NCI-H526 (cell line): ENCODE data around the gene CDH20.

ENCODE experiments used
- DNase-seq, 2 experiments: peaks; one replicate each; lab custom pipeline; 2025; lab: John Stamatoyannopoulos, UW

Gene CDH20

DNA sequence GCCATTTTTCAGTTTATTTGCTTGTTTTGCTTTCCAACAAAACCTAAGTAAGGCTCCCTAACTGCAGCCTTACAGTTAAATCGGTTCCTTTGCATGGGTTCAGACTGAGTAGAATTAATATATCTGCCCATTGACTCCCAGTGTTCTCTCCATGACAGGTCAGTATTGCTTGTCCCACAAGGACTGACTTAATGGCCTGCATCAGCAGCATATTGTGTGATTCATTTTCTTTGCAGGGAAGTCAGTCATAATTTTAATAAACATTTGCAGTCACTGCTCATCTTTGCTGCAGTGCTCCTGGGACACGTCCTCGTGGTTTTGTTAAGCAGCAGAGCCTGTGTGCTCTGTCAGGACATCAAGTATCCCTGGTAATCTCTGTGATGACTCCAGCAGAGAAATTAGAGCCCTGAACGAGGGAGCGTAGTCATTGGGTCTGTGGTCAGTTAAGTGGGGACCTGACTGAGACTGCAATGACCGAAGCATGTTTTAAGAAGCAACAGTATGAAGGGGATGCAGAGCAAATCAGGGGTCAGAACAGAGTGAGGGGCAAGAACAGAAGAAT, 93.3 kb downstream of the CDH20 start:
- no peak for DNase-seq

DNA sequence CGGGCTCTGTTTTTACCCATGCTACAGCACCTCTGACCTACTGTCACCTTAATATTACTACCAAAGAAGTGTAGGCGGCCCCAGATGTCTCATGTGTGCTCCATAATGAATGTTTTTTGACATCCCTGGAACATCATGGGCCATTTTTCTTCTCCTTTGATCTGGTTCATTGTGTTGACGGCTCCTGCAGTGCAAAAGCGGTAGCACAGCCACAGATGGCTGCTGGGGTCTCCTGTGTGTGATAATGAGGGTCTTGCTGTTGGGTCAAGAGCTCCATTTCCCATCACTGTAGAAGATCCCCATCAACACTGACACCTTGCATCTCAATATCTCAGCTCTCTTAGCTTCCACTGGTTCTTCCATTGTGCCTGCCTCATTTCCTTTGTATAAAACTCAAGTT, 95.0 kb downstream of the CDH20 start:
- DNase-seq, result no peak

DNA sequence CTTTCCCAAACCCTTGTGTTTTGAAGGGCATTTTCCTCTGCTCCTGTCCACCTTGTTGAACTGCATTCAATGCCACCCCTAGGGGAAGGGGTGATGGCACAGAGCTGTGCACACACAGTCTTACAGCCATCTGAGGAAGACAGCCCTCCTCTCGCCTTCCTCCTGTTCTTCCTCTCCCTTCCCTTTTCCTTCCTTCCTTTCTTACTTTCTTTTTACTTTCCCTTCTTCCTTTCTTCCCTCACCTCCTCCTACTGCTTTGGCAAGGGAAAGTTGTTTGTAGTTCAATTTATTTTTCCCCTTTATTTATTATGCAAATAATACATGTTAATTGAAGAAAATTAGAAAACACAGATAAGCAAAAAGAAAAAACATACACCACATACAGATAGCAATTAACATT, 99.4 kb downstream of the CDH20 start:
- DNase-seq, result no peak

DNA sequence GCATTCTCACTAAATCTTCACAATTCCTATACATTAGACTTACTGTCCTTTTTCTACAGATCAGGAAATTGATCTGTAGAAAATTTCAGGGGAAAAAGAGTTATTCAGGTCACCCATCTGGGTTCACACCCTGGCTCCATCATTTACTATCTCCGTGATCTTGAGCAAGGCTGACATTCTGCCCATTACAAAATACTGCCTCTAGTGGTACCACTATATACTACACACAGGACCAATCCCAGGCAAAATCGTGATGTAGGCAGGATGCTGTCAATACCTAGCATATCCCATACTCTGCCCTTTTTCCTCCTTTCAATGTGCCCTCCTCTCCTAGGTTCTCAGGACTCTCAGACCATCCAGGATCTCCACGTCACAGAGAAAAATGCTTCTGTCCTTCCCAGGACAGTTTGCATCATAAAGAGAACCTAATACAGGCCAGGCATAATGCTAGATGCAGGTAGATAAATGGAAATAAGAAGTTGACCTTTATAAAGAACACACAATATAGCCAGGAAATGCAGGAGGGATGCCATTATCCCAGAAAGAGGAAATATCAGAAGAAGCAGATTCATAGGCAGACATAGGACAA, 101.9 kb downstream of the CDH20 start:
- DNase-seq, result peak; percentile 5 to 16

- DNase-seq, result no peak
These were observed 110.0 kb downstream of the CDH20 start for GRCh38 chr18:61443081-61443725.

GRCh38 chr18:61448316-61448715, 115.1 kb downstream of the CDH20 start:
- DNase-seq, result no peak

- DNase-seq, result no peak
These were observed 126.8 kb downstream of the CDH20 start for GRCh38 chr18:61459896-61460648.

- DNase-seq, result no peak
These were observed 131.4 kb downstream of the CDH20 start for GRCh38 chr18:61464551-61465142.

- no peak for DNase-seq
These were observed 133.5 kb downstream of the CDH20 start for GRCh38 chr18:61466736-61467135.

DNA sequence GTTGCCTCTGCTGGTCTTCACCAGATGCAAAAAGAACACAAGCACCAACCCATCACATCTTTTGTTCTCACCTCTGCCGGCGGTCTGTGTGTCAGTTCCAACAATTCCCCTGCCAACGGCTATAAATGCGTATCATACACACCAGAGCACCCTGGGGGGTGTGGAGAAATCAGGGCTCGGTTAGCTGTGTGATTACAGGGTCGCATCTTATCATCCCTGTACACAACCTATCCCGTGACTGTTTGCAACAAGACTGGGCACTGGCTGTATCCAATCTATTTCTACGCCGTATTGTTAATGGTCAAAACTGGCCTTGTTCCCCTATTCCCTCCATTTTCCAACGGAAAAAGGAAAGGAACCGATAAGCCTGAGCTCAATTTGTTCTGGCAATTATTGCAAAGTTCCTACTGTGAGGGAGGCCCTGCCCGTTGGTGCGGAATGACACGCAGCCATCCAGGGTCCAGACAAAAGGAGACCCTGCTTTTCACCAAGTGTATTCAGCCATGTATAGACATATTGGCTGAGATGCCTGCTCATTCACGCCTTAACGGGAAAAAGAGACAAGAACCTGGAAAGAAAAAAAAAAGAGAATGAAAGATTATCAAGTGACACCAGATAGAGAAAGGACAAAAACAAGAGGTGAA, 136.9 kb downstream of the CDH20 start:
- no peak for DNase-seq

- no peak for DNase-seq
These were observed 138.3 kb downstream of the CDH20 start for GRCh38 chr18:61471541-61471940.

GRCh38 chr18:61471942-61472341, 138.7 kb downstream of the CDH20 start:
- DNase-seq, result no peak

GRCh38 chr18:61474341-61474740, 141.1 kb downstream of the CDH20 start:
- no peak for DNase-seq

GRCh38 chr18:61474918-61475317, 141.7 kb downstream of the CDH20 start:
- no peak for DNase-seq

GRCh38 chr18:61475931-61476330, 142.7 kb downstream of the CDH20 start:
- DNase-seq, result no peak

GRCh38 chr18:61489334-61489733, 156.1 kb downstream of the CDH20 start:
- DNase-seq, result no peak

- DNase-seq, result no peak
These were observed 163.1 kb downstream of the CDH20 start for GRCh38 chr18:61496374-61496773.

- DNase-seq, result no peak
These were observed 164.2 kb downstream of the CDH20 start for GRCh38 chr18:61497422-61497821.

DNA sequence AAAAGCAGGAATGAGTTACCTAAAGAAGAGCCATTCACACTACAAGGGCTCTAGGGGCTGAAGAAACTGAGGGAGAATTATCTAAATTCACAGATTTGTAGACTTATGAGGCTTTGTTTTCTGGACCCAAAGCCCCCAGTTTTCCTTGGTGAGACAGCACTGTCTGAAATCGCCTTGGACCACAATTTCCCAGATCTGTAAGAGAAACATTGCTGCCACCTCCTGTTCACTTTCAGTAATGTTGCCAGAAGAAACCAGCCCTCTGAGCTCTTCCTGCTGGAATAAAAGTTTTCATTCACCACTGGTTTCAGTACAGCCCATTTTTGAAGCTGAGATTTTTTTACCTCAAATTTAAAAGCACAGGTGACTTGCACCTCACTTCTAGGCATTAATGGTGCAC, 169.2 kb downstream of the CDH20 start:
- DNase-seq, result peak in 1 of 2 experiments; percentile 61

GRCh38 chr18:61503688-61504087, 170.5 kb downstream of the CDH20 start:
- DNase-seq, result no peak

- DNase-seq, result no peak
These were observed 195.7 kb downstream of the CDH20 start for GRCh38 chr18:61528961-61529360.

DNA sequence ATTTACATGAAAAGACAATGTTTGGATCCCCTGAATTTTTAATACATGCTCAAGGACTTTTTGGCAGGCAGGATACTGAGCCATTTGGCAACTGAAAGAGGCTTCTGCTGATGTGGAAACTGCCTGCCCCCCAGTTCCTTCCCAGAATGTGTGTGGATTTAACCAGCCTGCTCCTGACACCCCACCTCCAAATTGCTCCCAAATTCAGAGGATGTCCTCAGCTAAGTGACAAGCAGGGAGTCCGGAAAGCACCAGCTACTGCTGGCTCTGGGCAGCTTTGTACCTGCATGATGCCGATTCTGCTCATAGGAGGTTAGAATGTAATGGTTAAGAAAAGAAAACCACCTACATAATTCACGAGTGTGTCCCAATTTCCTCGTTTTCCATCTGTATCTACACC, 197.5 kb downstream of the CDH20 start:
- no peak for DNase-seq
